ENCODE data around the gene SMARCD3. TPM values are rescaled to one million over a fixed set of nuclear protein-coding genes. Genes with fewer than 3 reads are reported as not detected.

Gene SMARCD3
- total and polyA plus RNA-seq, 2 of the 4 experiments (the other 2 are of a cell fraction): 37.5 to 48.5 TPM

- Histone ChIP-seq H4K20me1 (ENCODE audit: insufficient read depth, low read length) (no peaks in the 10 kb centered on the region), H4K91ac (ENCODE audit: insufficient read depth, low read depth, low read length) (no peak overlapping the region), H2BK5ac (ENCODE audit: low read depth, low read length, poor library complexity, severe bottlenecking) (no peak overlapping the region), H3K4me2 (ENCODE audit: low read depth, low read length) (no peak overlapping the region), H3K4me1 (ENCODE audit: control insufficient read depth, insufficient read depth, low read length) (no peaks in the 10 kb centered on the region), H3K18ac (ENCODE audit: low read depth, low read length) (no peak overlapping the region), H3K9me3 (ENCODE audit: control insufficient read depth, insufficient read depth, low read length) (no peaks in the 10 kb centered on the region), H3K56ac (ENCODE audit: extremely low read depth, insufficient read depth, low read length) (no peak overlapping the region), H4K5ac (ENCODE audit: low read depth, low read length) (no peak overlapping the region), H3K79me1 (ENCODE audit: low read depth in 1 of 2, low read length in 2 of 2) (no peaks in the 10 kb centered on the region), H2AK5ac (ENCODE audit: low read depth, low read length) (no peak overlapping the region), H3K36me3 (ENCODE audit: control insufficient read depth, insufficient read depth, low read length) (no peaks in the 10 kb centered on the region), H3K9ac (ENCODE audit: low read depth, low read length) (no peak overlapping the region), H2BK120ac (ENCODE audit: low read depth, low read length) (no peak overlapping the region), H2AFZ (replicated peaks; ENCODE audit: low read length, poor library complexity) (no peak overlapping the region), H3K14ac (replicated peaks; ENCODE audit: low read depth, low read length) (no peak overlapping the region), H3K9me1 (ENCODE audit: insufficient read depth, low read length) (no peaks in the 10 kb centered on the region), H3K4ac (ENCODE audit: low read depth, low read length) (no peak overlapping the region), H4K8ac (ENCODE audit: low read depth in 2 of 2, low read length in 2 of 2) (no peak overlapping the region), H3K4me3 (ENCODE audit: insufficient read depth, low read depth, low read length) (no peak overlapping the region), H3K27ac (ENCODE audit: insufficient read depth, low read length) (no peak overlapping the region), H2BK15ac (ENCODE audit: low read depth, low read length) (no peak overlapping the region), H2AK9ac (replicated peaks; ENCODE audit: low read depth, low read length, poor library complexity) (no peak overlapping the region), H3K27me3 (ENCODE audit: control insufficient read depth, insufficient read depth, low read length) (peaks cover 90% of the 10 kb centered on the region), H3K23ac (ENCODE audit: low read depth, low read length) (no peak overlapping the region), H2BK20ac (ENCODE audit: low read depth, low read length) (no peak overlapping the region)
- ATAC-seq (ENCODE audit: low read depth) (no peak), DNase-seq (no peak)
- WGBS, 2 experiments (ENCODE audit: extremely low coverage in 2 of 2, insufficient read length in 1 of 2): 61% methylated on average over 3 of the region's 7 CpGs; no CpG with 5 or more reads in 1 of the 2 experiments
- dilution Hi-C loops (cut with HindIII; ENCODE audit: low sequenced_read_pairs, unreplicated experiment) (no loop called here), intact Hi-C loops (cut with micrococcal nuclease) (no loop called here), in situ Hi-C loops (cut with MboI; ENCODE audit: low sequenced_read_pairs) (no loop called here)
- ChIA-PET CTCF (no interaction called here), POLR2A (ENCODE audit: unreplicated experiment) (no interaction called here)
- TF ChIP-seq BHLHE40 (IDR thresholded peaks at IDR 0.05; ENCODE audit: low read depth, low read length): no peak
- no peak for TF ChIP-seq NFE2L2 (IDR thresholded peaks at IDR 0.05; ENCODE audit: low read depth, low read length)
- TF ChIP-seq MXI1 (IDR thresholded peaks at IDR 0.05; ENCODE audit: borderline replicate concordance, low read depth, low read length): no peak
- TF ChIP-seq, protein P1, sequence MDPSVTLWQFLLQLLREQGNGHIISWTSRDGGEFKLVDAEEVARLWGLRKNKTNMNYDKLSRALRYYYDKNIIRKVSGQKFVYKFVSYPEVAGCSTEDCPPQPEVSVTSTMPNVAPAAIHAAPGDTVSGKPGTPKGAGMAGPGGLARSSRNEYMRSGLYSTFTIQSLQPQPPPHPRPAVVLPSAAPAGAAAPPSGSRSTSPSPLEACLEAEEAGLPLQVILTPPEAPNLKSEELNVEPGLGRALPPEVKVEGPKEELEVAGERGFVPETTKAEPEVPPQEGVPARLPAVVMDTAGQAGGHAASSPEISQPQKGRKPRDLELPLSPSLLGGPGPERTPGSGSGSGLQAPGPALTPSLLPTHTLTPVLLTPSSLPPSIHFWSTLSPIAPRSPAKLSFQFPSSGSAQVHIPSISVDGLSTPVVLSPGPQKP (IDR thresholded peaks at IDR 0.05; ENCODE audit: borderline replicate concordance, low read depth, low read length): no peak
- no peak for TF ChIP-seq CHD1 (IDR thresholded peaks at IDR 0.05; ENCODE audit: low read depth, low read length)
- TF ChIP-seq FOS (IDR thresholded peaks at IDR 0.05; ENCODE audit: low read depth, low read length): no peak
- BruUV-seq (replicated peaks): no TSS peak
These were observed 54.3 kb downstream of the SMARCD3 start for GRCh38 chr7:151194188-151194587.
